Activated B cell treated with CpG ODN at 0.5 μM for 24 hours (primary cell): ENCODE measurements around the gene TMEM132D. TPM values are rescaled to one million over a fixed set of nuclear protein-coding genes. Genes with fewer than 3 reads are reported as not detected.

ENCODE experiments used
- ATAC-seq: fragments of 200-7000 bp; cut with Tn5 transposase; one replicate; pipeline ENCODE4 v1.10.0; 2021; ENCODE audit warnings: low read depth, mild to moderate bottlenecking, moderate library complexity
- CTCF ChIA-PET: fragments of 350-600 bp; sonication (Branson Sonifier 250); formaldehyde crosslinking; loops from one replicate; lab custom pipeline; 2021; ENCODE audit warnings: antibody characterized with exemption; lab: Charles Lee
- POLR2A ChIA-PET: fragments of 350-600 bp; sonication (Branson Sonifier 250); formaldehyde crosslinking; loops from one replicate; lab custom pipeline; 2021; ENCODE audit warnings: antibody characterized with exemption; lab: Charles Lee
- DNase-seq: peaks from one replicate; pipeline ENCODE4 v3.0.0; 2022
- H3K27ac Mint-ChIP-seq: one replicate; pipeline ENCODE4 v1.8.0; 2020; ENCODE audit warnings: mixed read lengths
- H3K27me3 Mint-ChIP-seq: one replicate; pipeline ENCODE4 v1.8.0; 2021; ENCODE audit warnings: mixed read lengths
- H3K36me3 Mint-ChIP-seq: one replicate; pipeline ENCODE4 v1.8.0; 2021; ENCODE audit warnings: low read depth, mixed read lengths
- H3K4me1 Mint-ChIP-seq: one replicate; pipeline ENCODE4 v1.8.0; 2021; ENCODE audit warnings: mixed read lengths
- H3K4me3 Mint-ChIP-seq: one replicate; pipeline ENCODE4 v1.8.0; 2020; ENCODE audit warnings: mild to moderate bottlenecking, mixed read lengths
- H3K9me3 Mint-ChIP-seq: one replicate; pipeline ENCODE4 v1.8.0; 2020; ENCODE audit warnings: mixed read lengths
- CTCF ChIP-seq: fragments of 200-600 bp; IDR thresholded peaks from one replicate; pipeline ENCODE4 v1.8.0; 2022; ENCODE audit warnings: antibody characterized with exemption, mild to moderate bottlenecking
- intact Hi-C: fragments of 100-400 bp; cut with micrococcal nuclease; formaldehyde crosslinking; loops from one replicate; pipeline ENCODE4 v1.15.1; 2024
- total RNA-seq: library from RNA; stranded (reverse); gene quantifications from 2 replicates; pipeline ENCODE4 v1.2.3, GENCODE V29; 2022

Gene TMEM132D
- total RNA-seq, 1 donor from 2014 or later = not detected

GRCh38 chr12:129440278-129440677 lies 463.5 kb downstream of the TMEM132D start:
- no peaks in the 10 kb centered on the region for H3K36me3 Mint-ChIP-seq
- intact Hi-C loops = no loop called here
- CTCF ChIA-PET = no interaction called here

GRCh38 chr12:129434790-129435189 lies 469.0 kb downstream of the TMEM132D start:
- peaks cover 7% of the 10 kb centered on the region for H3K9me3 Mint-ChIP-seq
- H3K4me3 Mint-ChIP-seq = no peak overlapping the region
- H3K27ac Mint-ChIP-seq = no peak overlapping the region
- no peak for ATAC-seq
- no peaks in the 10 kb centered on the region for H3K4me1 Mint-ChIP-seq
- H3K36me3 Mint-ChIP-seq = no peaks in the 10 kb centered on the region
- POLR2A ChIA-PET = no interaction called here
- DNase-seq = no peak
- CTCF ChIA-PET = no interaction called here
- intact Hi-C loops = no loop called here
- TF ChIP-seq CTCF = no peak
- H3K27me3 Mint-ChIP-seq = no peaks in the 10 kb centered on the region

More at GRCh38 chr12:129440278-129440677, 463.5 kb downstream of the TMEM132D start:
- Mint-ChIP-seq H3K27me3 (no peaks in the 10 kb centered on the region), H3K27ac (no peak overlapping the region), H3K4me3 (no peak overlapping the region), H3K4me1 (no peaks in the 10 kb centered on the region), H3K9me3 (peaks cover 10% of the 10 kb centered on the region)
- ATAC-seq = no peak
- no peak for TF ChIP-seq CTCF
- POLR2A ChIA-PET = no interaction called here
- DNase-seq = no peak

- POLR2A ChIA-PET = no interaction called here
- no peaks in the 10 kb centered on the region for H3K4me1 Mint-ChIP-seq
- ATAC-seq = no peak
- no peak for TF ChIP-seq CTCF
- intact Hi-C loops = no loop called here
- H3K27ac Mint-ChIP-seq = no peak overlapping the region
- H3K9me3 Mint-ChIP-seq = peaks cover 2% of the 10 kb centered on the region
- no peaks in the 10 kb centered on the region for H3K27me3 Mint-ChIP-seq
- CTCF ChIA-PET = no interaction called here
- H3K36me3 Mint-ChIP-seq = no peaks in the 10 kb centered on the region
- H3K4me3 Mint-ChIP-seq = no peak overlapping the region
- DNase-seq = no peak
Observed at GRCh38 chr12:129428240-129428936, 475.4 kb downstream of the TMEM132D start.

- no peaks in the 10 kb centered on the region for H3K27me3 Mint-ChIP-seq
- H3K27ac Mint-ChIP-seq = no peak overlapping the region
- no peaks in the 10 kb centered on the region for H3K4me1 Mint-ChIP-seq
- H3K4me3 Mint-ChIP-seq = no peak overlapping the region
- peaks cover 6% of the 10 kb centered on the region for H3K9me3 Mint-ChIP-seq
- H3K36me3 Mint-ChIP-seq = no peaks in the 10 kb centered on the region
- no peak for TF ChIP-seq CTCF
- ATAC-seq = no peak
- POLR2A ChIA-PET = no interaction called here
- CTCF ChIA-PET = no interaction called here
- DNase-seq = no peak
- intact Hi-C loops = no loop called here
Observed at GRCh38 chr12:129423041-129423580, 480.7 kb downstream of the TMEM132D start.

GRCh38 chr12:129413295-129413694 lies 490.5 kb downstream of the TMEM132D start:
- H3K27me3 Mint-ChIP-seq = no peaks in the 10 kb centered on the region
- no peak for TF ChIP-seq CTCF
- H3K36me3 Mint-ChIP-seq = no peaks in the 10 kb centered on the region
- ATAC-seq (no peak), DNase-seq (no peak)
- no peak overlapping the region for H3K27ac Mint-ChIP-seq
- POLR2A ChIA-PET = no interaction called here
- no peak overlapping the region for H3K4me3 Mint-ChIP-seq
- H3K4me1 Mint-ChIP-seq = no peaks in the 10 kb centered on the region
- H3K9me3 Mint-ChIP-seq = peaks cover 16% of the 10 kb centered on the region
- intact Hi-C loops = no loop called here
- CTCF ChIA-PET = no interaction called here
